GM18868 (cell line): ENCODE data around the gene ZNF462.
"Not testable (repeated sequence)": the region's sequence is repeated elsewhere in the genome, so short reads cannot be mapped to it uniquely, and the experiment has no call there.

Source experiments
- ATAC-seq: cut with Tn5 transposase; IDR thresholded peaks from one replicate; pipeline ENCODE4 v1.9.1; 2021; ENCODE audit warnings: mild to moderate bottlenecking, moderate library complexity; ENCODE audit not compliant: unreplicated experiment

The ZNF462 gene, protein sequence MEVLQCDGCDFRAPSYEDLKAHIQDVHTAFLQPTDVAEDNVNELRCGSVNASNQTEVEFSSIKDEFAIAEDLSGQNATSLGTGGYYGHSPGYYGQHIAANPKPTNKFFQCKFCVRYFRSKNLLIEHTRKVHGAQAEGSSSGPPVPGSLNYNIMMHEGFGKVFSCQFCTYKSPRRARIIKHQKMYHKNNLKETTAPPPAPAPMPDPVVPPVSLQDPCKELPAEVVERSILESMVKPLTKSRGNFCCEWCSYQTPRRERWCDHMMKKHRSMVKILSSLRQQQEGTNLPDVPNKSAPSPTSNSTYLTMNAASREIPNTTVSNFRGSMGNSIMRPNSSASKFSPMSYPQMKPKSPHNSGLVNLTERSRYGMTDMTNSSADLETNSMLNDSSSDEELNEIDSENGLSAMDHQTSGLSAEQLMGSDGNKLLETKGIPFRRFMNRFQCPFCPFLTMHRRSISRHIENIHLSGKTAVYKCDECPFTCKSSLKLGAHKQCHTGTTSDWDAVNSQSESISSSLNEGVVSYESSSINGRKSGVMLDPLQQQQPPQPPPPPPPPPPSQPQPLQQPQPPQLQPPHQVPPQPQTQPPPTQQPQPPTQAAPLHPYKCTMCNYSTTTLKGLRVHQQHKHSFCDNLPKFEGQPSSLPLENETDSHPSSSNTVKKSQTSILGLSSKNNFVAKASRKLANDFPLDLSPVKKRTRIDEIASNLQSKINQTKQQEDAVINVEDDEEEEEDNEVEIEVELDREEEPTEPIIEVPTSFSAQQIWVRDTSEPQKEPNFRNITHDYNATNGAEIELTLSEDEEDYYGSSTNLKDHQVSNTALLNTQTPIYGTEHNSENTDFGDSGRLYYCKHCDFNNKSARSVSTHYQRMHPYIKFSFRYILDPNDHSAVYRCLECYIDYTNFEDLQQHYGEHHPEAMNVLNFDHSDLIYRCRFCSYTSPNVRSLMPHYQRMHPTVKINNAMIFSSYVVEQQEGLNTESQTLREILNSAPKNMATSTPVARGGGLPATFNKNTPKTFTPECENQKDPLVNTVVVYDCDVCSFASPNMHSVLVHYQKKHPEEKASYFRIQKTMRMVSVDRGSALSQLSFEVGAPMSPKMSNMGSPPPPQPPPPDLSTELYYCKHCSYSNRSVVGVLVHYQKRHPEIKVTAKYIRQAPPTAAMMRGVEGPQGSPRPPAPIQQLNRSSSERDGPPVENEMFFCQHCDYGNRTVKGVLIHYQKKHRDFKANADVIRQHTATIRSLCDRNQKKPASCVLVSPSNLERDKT (N-terminal part only)

DNA sequence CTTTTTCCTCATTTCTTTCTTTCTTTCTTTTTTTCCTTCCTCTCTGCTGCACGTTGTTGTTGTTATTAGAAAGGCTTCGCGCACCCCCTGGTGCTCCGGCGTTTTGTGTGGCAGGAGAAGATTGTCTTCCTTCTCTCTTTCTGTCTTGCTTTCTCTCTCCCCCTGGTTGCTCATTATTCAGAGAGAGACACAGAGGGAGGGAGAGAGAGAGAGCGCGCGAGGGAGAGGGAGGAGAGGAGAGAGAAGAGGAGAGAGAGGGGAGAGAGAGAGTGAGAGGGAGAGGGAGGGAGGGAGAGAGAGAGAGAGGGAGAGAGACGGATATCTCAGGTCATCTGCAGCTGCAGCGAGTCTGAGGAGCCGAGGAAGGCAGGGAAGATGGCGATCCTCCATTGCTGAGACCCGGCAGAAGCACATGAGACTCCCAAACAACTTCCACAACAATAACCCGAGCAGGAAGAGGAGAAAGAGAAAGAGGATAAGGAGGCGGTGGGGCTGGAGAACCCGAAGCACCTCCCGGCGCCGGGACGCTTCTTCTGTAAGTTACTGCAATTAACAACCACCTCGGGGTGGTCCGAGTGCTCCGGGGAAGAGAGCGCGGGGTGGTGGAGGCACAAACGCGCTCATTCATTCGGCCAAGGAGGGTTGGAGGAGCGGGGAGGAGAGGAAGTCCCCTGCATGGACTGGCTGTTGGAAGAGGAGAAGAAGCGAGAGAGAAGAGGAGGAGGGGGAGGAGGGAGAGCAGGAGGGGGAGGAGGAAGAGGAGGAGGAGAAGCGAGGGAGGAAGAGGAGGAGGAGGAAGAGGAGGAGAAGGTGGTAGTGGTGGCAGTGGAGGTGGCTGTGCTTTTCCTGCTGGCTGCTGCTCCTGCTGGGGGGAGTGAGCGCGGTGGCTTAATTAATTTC, at the start of gene ZNF462:
TSS of gene ZNF462 (plus strand) at position 346 of the 900 bp plus-strand sequence. CDS start 60,218 bp downstream, outside the sequence.
- ATAC-seq, result no peak

DNA sequence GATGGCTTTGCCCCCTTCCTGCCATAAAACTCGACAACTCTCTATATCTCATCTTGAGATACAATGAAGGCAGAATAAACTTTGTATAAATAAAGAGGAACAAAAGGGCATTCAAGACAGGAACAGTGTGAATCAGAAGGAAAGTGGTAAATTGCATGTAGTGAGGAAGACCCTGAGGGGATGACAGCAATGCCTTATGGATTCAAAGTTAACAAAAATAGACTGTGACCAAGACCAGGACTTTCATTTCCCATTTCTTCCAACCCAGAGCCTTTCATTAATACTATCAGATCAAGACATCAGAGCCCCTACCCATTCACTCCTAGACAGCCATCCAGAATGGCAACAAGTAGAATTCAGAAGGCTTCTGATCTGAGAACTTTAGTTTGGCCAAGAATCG, 46.4 kb upstream of the ZNF462 start:
- ATAC-seq, result peak; percentile 73

DNA sequence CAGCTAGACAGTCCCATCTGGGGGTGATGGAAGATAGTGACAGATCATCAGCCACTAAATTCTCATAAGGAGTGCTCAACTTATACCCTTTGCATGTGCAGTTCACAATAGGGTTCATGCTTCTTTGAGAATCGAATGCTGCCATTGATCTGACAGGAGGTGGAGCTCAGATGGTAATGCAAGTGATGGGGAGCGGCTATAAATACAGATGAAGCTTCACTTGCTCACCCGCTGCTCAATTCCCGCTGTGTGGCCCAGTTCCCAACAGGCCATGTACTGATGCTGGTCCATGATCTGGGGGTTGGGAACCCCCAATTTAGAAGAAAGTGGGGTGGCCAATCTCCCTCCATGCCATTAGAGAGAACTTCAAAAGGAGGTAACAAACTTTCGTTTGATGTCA, 44.9 kb upstream of the ZNF462 start:
- no peak for ATAC-seq

DNA sequence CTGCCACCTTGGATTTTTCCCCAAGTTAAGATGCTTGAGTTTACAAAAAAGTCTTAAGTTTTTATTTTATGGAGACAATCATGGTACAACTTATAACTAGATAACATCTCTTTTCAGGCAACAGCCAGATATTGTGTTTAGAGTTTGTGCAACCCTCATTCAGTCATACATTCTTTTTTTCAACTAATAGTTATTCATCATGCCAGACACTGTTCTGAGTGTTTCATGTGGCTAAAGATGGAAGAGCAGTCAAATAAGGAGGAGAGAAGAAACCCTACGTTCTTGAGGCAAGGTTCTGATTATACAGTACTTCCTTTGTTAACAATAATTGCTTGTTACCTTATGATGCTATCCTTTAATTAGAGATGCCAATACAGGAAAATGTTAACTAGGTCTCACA, 42.1 kb upstream of the ZNF462 start:
- no peak for ATAC-seq

DNA sequence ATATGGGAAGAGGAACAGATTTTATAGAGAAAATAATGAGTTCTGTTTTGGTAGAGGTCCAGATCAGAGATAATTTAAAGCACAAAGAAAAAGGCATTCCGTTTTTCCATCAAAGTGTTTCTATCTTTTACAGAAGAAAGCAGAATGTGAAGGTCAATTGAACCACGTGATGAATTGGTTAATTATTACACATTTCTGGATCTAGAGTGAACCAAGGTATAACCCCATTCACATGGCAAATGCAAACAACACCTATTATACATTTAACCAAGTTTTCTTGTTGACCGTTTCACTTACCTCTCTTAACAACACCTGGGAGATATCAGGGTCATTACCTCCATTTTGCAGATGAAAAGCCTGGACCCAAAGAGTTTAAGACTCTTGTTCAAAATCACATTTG, 34.9 kb upstream of the ZNF462 start:
- ATAC-seq, result no peak

DNA sequence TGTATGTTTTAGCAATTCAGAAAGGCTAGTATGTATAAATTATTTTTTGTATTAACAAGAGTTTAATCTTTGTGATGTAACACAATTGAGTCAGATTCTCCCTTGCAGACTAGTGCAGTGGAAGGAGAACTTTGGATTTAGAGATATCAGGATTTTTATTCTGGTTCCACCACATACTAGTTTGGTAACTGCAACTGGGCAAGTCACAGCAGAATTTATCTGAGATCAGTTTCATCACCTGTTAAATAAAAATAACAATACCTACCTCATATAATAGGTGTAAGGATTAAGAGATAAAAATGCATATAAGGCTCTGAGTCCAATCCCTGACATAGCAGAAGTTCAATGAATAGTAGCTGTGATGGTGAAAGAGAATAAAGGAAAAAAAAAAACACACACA, 34.0 kb upstream of the ZNF462 start:
- no peak for ATAC-seq

DNA sequence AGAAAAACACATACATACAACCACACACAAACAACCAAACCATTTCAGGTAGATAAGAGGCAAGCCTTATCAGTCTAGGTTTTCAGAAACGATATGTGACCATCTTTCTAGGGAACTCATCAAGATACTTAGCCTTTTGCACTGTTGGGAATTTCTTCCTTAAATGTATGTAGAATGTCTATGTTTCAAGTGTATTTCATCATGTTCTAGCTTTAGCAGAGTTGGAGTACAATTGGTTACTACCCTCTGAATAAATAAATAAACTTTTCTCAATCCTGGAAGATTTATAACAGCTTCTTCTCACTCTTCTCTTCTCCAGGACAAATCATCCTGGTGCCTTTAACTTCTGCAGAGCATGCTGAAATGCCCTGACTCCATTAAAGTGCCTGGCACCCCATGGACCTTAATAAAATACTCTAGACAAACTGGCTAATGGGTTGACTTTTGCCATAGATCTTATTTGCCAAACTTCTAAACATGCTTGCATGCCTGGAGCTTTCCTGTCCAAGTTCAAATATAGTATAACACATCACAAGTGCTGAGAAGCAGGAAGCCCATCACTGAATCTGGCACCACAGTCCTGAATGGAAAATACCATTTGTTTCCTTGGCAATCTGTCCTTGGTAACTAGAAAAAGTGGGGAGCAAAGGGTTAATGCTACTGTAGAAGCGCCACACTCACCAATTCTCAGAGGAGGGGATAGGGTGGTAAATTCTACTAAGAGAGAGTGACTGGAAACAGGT, 33.1 kb upstream of the ZNF462 start:
- ATAC-seq, result no peak

DNA sequence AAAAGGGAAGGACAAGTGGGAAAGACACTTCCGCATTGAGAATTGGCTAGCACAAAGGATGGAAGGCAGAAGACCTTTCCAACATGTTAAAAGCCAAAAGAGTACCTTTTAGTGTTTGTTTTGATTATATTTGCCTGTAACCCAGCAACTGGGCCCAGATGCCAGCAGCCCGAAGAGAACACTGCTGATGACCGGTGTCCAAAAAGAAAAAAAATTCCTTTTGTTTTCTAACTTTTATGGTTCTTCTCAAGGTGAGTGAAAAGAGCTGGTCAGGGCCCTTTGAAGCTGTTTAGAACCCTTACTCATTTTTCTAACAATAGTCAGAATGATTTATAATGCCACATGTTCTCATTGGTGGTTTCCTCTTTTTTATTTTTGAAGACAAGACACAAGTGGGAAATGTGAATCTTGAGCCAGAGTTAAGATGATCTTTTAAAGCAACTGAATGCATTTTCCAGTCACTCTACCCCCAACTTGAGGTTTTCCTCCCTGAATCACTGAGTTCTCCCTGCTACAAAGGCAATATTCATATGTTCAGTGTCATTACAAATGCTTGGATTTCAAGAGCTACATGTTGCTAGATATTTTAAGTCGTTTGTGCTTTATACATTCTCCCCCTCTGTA, 32.3 kb upstream of the ZNF462 start:
- no peak for ATAC-seq

DNA sequence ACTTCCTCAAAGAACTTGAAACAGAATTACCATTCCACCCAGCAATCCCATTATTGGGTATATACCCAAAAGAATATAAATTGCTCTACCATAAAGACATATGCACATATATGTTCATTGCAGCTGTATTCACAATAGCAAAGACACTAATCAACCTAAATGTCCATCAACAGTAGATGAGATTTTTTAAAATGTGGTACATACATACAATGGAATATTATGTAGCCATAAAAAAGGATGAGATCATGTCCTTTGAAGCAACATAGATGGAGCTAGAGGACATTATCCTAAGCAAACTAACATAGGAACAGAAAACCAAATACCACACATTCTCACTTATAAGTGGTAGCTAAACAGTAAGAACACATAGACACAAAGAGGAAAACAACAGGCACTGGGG, 28.1 kb upstream of the ZNF462 start:
- ATAC-seq, result no peak

DNA sequence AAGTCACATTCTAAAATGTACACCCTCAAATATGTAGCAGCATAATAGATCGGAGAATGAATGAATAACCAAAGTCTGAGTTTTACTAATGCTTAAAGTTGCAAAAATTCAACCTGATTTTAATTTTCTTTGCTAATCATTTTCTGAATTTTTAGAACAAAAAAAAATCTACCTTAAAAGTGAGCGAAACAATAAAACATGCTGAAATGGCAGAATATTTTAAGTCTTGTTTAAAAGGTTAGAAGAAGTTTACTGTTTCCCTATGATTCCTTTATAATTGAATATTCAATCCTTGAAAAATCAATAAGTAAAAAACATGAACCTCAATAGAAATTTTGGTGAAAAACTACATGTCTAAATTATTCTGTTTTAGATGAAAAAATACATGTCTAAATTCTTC, 27.1 kb upstream of the ZNF462 start:
- no peak for ATAC-seq

DNA sequence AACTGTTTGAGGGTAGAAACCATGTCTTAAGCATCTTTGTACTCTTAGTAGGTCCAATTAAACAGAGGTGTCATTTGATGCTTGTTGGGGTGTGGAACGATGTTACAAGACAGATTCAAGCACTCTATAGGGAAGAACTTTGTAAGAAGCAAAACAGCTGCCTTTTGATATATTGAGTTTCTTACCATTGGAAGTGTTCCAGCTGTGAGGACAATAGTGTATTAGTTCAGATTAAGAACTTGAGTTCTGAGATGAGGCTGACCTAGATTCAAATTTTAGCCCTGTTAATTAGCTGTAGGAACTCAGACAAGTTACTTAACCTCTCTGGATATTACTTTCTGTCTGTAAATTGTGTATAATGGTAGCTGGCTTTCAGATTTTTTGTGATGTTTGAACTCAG, 19.6 kb upstream of the ZNF462 start:
- ATAC-seq, result no peak

DNA sequence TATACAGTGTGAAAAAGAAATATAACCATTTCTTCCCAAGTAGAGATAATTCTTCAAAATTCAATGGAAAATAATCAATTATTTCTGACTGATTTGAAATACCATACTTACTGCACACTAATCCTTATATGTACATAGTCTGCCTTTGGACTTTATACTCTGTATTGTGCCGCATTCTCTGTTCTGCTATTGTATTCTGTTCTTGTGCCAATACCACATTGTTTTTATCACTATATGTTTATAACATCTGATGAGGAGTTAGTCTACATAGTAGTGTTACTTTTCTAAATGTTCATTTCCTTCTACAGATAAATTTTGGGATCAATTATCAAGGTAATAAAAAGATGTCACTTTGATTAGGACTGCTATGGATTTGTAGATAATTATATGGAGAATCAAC, 16.7 kb upstream of the ZNF462 start:
- no peak for ATAC-seq

DNA sequence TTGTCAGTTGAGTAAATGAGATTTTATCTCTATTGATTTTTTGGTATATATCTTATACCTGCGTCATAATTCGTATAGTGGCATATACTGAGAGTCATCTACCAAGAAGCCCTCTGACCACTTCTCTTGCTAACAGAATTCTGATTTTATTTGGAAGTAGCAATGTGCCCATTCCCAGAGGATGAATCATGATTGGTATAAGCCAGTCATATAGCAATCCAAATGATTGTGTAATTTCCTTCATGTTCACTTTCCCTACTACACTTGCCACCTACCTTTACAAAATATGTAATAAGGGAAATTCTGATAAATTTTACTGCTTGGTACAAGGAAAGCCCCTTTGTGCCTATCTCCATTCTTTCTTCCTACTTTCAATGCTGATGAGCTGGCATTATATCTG, 16.1 kb upstream of the ZNF462 start:
- no peak for ATAC-seq

DNA sequence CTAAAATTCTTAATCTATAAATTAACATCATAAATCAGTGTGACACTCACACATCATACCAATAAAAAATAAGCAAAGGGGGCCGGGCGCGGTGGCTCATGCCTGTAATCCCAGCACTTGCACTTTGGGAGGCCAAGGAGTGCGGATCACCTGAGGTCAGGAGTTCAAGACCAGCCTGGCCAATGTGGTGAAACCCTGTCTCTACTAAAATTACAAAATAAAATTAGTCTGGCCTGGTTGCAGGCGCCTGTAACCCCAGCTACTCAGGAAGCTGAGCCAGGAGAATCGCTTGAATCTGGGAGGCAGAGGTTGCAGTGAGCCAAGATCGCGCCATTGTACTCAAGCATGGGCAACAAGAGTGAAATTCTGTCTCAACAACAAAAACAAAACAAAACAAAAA, 11.3 kb upstream of the ZNF462 start:
- ATAC-seq, result not testable (repeated sequence)

DNA sequence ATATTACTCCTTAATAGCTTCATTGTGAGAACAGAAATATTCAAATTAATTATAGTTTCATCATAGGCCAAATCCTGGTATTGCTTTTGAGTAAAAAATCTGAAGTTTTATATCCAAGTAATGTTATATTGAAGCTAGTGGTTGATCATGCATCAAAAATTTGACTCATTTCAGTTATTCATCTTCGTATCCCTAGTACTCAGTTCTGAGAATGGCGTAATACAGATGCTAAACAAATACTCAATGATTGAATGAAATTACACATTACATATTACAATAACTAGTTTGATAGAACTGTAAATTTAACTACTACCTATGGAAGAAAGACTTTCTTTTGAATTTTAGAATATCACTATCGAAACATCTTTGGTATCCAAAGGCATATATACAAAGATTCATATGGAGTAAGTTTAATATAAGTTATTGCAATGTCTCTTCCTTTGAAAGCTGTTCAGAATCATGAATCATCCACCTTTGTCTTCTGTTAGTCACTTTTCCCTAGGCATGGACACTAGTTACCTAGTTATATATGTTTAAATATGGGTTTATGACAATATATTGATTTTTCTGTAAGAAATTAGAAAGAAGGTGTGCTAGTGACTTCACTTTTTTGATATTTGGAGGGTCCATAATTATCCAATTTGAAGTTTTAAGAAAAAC, 5.0 kb upstream of the ZNF462 start:
- no peak for ATAC-seq

DNA sequence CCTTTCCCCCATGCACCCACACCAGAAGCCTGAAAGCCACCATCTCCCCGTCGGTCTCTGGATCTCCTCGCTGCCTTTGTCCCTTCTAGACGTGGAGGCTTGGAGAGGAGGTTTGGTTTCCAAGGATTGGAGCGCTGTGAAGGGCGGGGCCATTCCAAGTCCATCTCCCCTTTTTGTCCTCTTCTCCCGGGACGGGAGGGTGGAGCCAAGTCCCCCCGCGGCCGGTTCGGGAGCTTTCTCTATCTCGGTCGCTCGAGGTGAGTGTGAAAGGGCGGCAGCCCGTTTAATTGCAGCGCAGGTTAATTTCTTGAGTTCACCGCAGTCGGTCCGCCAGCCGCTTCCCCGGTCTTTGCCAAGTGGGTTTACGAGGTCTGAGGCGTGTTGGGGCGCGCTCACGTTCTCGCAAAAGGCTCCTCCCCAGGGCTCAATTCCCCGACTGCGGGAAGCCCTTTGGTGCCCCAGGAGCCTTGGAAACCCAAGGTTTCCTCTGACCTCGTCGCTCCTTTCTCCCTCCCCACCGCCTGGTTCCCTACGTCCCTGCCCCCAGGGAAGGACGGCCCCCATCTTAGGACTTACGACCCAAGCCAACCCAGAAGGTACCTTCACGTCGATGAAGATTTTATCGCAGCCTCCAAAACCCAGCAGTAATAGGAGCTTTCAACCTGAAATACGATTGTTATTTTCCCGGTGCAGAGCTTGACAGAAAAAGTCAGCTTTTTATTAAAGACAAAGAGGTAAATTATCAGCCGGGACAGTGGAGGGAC, 2.8 kb upstream of the ZNF462 start:
- ATAC-seq, result no peak

DNA sequence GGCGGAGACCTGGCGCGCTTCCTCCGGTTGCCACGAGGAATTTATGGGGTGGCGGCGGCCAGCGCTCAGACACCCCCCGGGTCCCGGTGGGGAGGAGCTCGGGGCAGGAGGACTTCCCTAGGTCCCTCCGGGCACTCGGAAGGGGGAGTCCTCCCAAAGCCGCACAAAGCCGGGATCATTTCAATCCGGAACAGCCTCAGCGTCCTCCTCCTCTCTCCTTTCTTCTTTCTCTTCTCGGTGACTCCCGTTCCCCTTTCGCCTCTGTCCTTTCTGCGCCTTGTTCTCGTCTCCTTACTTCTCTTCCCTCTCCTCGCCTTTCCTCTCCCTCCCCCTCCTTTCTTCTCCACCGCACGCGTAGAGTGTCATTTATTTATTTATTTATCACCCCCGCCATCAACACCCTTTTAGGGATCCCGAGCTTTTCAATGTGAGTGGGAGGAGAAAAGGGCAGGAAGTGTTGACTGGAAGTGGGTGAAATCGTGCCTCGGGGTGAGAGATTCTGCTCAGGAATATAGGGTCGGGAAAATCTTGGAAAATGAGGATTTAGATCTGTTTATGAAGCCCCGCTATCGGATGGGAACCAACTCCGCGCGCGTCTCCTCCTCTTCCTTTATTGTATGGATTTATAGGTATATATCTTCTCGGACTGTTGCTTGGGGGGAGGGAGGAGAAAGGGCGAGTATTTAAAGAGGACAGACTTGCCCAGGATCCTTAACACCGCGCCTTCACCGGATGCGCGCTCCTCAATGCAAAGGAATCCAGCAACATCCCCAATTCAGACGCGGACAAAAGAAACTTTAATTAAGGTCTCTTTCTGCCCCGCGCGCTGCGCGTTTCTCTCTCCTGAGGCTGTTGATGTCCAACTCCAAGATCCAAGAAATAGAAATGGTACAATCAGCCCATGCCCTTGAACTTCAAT, 2.0 kb upstream of the ZNF462 start:
- ATAC-seq, result no peak
